ENCODE measurements around the gene BTD.
A peak's percentile ranks its signal among the peaks of the same experiment; 100 is the strongest.

BTD gene

DNA sequence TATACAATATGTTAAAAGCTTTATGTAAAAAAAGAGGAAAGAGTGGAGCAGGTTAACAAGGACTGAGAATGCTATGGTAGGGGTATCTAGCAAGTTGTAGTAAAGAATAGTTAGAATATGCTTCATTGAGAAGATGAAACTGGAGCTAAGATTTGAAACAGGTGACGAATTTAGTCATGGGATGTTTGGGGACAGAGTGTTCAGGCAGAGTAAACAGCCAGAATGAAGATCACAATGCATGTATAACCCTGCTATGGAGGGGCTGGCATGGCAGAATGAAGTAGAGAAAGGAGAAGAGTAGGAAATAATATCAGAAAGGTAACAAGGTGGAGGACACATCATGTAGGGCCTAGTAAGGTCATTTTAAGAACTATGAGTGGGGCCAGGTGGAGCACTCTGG lies 72.0 kb downstream of the BTD start:
- no peak for DNase-seq

GRCh38 chr3:15676259-15676658 lies 74.7 kb downstream of the BTD start:
- no peak for DNase-seq

DNA sequence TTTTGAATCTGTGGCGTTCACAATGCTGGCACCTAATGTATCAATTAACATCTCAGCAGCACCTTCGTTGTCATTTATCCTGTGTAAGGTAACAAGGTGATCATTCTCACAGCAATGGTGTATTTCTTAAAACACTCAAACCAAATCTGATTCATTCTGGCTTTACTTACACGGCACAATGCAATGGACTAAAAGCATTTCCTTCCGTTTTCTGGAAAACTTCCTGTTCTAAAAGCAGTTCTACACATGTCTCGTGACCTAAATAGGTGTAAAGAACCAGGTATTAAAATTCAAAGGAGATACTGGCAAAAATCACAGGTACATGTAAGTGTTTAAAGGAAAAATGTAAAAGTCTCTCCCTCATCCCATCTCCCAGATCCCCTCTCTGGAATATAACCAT lies 77.8 kb downstream of the BTD start:
- DNase-seq: no peak

GRCh38 chr3:15681668-15682067 lies 80.1 kb downstream of the BTD start:
- DNase-seq: no peak

DNA sequence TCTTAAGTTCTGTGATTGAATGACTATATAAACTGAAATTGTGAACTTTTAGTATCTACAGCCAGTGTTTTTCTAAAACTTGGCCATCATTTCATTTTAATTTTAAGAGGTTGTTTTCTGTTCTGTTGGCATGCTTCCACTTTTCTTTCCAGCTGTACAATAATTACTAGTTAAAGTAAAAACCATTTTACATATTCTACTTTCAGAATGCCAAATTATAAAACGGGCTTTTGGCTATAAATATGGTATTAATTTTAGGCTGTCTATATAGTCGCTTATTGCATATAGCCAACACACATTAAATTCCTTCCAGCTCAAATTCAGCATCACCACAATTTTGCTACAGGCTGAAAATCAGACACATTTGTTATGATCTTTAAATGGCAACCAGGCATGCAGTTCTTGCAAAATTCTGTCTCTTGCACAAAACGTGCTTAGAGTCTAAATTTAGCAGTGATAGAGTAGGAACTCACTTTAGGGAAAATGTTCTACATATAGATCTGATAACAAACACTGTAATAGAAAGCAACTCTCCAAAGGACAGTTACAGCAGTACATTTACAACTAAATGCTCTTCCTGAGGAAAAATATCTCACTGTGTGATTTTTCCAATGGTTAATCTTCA lies 81.1 kb downstream of the BTD start:
- DNase-seq: no peak

GRCh38 chr3:15683253-15683652 lies 81.7 kb downstream of the BTD start:
- DNase-seq: no peak

DNA sequence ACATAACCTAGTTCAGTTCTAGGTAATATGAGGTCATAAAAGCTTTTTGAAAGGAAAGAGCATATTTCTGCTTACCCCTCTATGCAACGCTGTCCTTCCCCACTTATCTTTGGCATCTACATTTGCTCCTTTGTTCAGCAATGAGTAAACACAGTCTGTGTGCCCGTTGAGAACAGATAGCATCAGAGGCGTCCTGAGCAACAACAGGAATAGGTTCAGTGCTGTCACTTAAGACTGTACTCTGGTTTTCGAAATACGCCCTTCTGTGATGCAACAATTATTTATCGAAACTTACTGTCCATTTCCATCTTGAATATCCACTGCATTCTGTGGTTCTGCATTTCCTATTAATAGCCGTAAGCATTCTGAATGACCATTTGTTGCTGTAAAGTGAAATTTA lies 84.4 kb downstream of the BTD start:
- no peak for DNase-seq

GRCh38 chr3:15690230-15690629 lies 88.7 kb downstream of the BTD start:
- no peak for DNase-seq

- DNase-seq: no peak
Observed at GRCh38 chr3:15690748-15691147, 89.2 kb downstream of the BTD start.

- DNase-seq: no peak
Observed at GRCh38 chr3:15693355-15693754, 91.8 kb downstream of the BTD start.

- DNase-seq: peak; percentile 64
Observed at GRCh38 chr3:15694628-15695027, 93.1 kb downstream of the BTD start.

All from NCI-H2227 treated with DMSO at 0.1 percent for 48 hours (cell line).